CD4-positive, alpha-beta T cell treated with Interleukin-4 for 4 hours (primary cell): ENCODE data around the gene HDAC4.

Experiments used
- DNase-seq: peaks from one replicate; pipeline ENCODE4 v3.0.0-alpha.2; 2020

Gene HDAC4

DNA sequence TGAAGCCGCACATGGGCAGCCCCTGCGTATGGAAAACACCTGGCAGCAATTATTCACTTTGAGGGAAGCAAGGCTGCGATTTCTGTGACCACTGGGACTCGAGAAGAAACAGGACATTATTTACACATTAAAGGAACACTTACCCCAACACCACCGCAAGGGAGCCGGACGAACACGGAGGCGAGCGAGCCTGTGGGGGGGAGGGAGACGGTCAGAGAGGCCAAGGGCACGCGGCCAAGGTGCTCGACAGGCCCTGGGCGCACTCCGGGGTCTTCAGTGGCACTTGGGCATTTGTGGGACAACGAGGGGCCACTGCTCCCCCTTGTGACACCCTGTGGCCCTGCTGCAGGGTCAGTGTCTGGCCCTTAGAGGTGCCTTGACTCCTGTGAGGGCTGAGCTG lies 306.0 kb downstream of the HDAC4 start:
- no peak for DNase-seq

DNA sequence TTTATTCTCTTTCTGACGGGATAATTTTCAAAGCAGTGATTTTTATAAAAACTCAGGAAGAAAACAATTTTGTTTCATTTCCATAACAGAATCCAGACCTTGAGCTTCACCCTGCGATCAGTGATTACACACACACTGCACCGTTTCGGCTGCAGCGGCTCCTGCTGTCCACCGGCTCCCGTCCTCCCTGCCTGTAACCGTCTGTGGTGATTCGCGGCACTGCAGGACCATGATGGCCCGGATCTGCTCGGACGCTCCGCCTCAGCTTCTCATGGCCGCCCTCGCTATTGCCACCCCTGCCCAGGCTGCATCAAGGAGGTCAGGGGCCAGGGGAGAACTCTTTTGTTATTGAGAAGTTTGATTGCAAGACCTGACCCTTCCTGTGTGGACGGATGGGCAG lies 306.9 kb downstream of the HDAC4 start:
- DNase-seq, result no peak

DNA sequence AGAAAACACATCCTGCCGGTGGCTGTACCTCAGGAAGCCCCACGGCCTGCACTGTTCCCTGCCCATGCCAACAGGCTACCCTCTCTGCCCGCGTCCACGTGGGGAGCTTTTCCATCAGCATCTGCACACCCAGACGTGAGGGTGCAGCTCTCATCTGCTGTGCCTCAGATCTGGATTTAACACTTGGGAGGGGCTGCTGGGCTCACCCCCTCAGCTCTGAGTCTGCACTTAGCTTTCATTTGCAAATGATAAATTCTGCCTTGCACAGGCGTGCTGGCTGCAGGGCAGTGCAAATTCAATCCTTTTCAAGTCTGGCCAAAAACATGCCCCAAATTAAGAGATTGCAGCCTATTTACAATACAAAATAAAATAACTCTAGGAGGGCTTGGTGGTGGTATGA lies 307.3 kb downstream of the HDAC4 start:
- DNase-seq, result no peak

DNA sequence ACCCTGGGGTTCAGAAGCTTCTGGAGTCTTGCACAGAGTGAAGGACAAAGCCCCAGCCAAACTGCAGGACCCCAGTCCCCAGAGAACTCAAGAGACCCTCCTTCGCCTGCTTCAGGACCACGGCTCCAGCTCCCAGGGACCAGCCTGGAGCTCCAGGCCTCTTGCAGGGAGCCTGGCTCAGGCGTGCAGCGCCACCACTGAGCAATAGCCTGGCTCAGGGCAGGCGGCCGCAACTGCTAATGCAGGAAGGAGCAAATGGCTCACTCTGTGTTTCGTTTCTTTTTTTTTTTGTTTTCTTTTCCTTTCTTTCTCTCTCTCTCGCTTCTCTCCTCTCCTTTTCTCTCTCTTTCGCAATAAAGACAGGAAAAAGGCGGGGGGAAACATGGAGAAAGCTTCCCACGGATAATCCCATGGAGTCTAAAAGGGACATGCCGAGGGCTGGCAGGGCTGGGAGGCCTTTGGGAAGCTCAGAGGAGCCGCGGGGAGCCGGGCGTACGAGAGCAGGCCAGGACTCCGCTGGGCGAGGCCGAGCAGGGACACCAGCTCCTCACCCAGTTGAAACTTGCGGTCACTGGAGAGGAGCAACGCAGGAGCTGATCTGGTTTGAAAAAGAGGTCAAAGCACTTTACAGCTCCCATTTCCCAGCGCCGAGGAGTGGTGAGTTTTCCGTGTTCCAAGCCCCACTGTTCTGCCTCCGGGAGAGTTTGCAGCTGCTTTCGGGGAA lies 308.1 kb downstream of the HDAC4 start:
- DNase-seq, result no peak

GRCh38 chr2:239089884-239090283 lies 310.9 kb downstream of the HDAC4 start:
- no peak for DNase-seq

- DNase-seq, result no peak
Measured at GRCh38 chr2:239087046-239087710, 313.6 kb downstream of the HDAC4 start.

DNA sequence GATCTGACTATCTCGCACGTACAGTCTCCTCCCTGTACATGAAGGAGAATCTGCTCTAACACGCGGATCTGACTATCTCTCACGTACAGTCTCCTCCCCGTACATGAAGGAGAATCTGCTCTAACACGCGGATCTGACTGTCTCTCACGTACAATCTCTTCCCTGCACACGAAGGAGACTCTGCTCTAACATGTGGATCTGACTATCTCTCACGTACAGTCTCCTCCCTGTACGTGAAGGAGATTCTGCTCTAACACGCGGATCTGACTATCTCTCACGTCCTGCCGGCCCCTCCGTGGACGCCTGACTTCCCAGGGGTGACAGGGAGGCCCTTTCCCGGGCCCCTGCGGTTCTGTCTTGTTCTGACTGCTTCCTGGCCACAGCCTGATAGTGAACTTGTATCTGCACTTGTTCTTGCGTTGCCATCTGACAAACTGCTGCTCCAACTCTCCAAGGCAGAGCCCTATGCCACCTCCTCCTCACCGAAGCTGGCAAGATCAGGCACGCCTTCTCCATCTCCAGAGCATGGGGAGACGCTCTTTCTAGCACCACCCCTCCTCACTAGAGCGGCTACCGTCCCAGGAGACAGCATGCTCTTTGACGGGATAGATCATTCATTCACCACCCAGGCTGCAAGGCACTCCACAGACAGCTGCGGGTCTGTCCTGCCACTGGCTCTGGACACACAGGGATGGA lies 314.3 kb downstream of the HDAC4 start:
- no peak for DNase-seq

GRCh38 chr2:239085201-239085992 lies 315.4 kb downstream of the HDAC4 start:
- DNase-seq, result no peak

DNA sequence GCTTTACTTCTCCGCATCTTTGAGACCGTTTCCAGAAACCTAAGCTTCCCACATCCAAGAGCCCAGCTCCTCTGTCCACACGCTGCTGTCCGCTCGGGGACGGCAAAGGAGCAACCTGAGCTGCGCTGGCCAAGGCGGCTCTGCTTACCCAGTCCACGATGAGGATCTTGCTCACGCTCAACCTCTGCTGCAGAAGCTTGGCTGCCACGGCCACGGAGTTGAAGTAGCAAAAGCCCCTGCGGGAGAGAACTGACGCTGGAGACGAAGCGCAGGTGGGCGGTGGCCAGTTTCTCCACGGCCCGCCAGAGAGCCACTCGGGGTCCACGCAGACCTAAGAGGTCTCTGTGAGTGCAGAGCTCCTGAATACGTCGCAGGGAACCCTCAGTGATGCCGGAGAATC lies 316.8 kb downstream of the HDAC4 start:
- DNase-seq, result no peak

- DNase-seq, result no peak
Measured at GRCh38 chr2:239082425-239082824, 318.4 kb downstream of the HDAC4 start.

DNA sequence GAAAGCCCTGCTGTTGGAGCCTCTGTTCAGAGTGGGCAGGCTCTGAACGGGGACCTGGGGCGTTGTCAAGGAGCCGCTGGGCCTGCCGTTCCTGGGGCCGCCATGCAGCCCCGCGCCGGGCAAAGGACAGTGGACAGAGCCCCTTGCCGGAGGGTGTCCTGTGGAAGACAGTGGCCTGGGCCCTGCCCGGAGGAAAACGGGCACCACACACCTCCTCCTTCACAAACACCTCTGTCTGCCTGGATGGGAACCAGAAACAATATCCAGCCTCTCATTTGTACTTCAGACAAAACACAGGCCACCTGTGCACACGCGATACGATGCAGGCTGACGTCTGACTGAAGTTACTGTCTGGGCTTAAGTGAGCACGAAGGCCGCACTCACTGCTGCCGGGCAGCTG lies 319.2 kb downstream of the HDAC4 start:
- DNase-seq, result no peak

- DNase-seq, result no peak
Measured at GRCh38 chr2:239081046-239081445, 319.8 kb downstream of the HDAC4 start.

DNA sequence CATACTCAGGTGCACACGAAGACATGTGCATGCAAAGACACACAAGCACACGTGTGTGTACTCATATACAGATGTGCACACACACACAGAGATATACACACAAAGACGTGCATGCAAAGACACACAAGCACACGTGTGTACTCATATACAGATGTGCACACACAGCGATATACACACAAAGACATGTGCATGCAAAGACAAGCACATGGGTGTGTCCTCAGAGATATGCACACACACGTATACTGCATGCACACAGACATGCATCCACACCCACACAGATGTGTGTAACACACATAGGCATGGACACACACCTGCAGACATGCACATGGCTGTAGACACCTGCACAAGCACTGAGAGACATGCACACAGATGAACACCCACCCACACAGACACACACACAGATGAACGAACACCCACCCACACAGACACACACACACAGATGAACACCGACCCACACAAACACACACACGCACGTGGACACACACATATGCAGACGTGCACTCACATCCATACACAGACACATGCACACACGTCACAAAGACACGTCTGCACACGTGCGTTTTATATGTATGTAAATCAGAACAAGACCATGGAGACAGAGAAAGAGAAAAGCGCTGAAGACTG lies 321.0 kb downstream of the HDAC4 start:
- DNase-seq, result no peak

DNA sequence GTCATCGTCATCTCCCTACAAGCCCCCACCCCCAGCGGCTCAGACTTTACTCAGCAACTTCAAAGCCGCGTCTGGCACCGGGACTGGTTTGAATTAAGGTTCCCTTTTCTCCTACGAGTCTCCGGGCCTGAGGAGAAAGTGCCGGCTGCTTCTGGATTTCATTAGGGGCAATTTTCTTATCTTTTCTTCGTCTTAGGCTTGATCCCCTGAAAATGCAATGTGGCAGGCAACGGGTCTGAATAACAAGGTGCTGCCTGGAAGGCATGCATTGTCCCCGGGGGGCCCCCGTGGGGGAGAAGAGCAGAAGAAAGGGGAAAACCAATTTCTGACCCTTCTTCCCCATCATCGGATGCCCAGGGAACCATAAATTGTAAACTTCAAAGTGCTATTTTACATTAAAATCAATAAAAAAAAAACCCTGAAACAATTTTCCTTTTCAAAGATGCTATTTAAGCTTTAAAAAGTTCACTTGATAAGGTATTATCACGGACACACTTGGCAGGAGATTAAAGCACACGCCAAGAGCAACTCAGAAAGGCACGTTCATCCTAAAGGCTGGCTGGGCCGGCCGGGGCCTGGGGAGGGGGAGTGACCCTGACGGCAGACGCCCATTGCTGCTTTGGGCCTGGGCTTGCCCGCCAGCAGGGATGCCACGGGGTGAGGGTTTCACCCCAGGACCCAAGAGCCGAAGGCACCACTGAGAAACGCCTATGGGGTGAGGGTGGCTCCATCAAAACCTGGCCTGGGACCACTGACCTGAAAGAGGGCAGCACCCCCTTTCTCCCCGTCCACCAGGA lies 322.5 kb downstream of the HDAC4 start:
- DNase-seq, result no peak

DNA sequence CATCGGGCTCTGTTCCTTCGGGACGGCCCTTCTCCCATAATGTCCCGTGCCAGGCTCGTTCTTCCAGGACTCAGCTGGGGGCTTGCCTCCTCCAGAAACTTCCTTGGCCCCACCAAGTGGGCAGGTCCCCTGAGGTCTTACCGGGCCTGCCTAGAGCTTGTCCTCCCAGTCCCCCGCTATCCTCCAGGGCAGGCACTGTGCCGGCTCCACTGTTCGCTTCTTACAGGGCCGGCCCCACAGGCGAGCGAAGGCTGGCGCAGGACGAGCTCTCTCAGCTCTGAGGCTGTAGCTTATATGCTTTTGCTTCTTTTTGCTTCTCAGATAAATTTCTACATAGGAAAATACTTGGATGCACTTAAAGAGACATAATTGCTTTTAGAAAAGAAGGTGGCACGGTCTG lies 323.6 kb downstream of the HDAC4 start:
- no peak for DNase-seq

DNA sequence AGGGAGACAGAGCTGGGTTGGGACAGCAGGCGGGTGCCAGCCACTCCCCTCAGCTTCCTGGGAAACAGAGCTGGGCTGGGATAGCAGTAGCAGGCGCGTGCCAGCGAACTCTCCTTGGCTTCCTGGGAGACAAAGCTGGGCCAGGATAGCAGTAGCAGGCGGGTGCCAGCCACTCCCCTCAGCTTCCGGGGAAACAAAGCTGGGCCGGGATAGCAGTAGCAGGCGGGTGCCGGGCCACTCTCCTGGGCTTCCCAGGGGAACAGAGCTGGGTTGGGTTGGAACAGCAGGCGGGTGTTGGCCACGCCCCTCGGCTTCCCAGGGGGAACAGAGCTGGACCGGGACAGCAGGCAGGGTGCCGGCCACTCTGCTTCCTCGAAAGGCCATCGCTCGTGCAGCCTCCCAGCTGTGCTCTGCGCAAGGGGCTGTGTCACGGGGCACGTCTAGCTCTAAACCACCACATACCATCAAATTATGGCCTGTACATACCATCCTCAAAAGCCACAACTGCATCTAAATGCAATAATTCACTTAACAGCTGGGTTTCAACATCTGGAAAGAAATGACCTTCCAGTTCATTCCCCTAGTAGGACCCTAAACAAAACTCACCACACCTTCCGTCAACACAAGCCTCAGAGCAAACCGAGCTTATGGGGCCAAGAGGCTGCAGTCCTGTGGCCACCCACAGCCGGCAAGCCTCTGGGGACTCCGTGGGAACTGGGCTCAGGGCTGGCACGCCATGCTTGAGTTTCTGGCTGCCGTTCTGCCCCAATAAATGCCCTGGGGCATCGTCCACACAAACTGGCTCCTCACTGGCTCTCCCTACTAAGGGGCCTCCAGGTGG lies 324.7 kb downstream of the HDAC4 start:
- DNase-seq, result no peak

DNA sequence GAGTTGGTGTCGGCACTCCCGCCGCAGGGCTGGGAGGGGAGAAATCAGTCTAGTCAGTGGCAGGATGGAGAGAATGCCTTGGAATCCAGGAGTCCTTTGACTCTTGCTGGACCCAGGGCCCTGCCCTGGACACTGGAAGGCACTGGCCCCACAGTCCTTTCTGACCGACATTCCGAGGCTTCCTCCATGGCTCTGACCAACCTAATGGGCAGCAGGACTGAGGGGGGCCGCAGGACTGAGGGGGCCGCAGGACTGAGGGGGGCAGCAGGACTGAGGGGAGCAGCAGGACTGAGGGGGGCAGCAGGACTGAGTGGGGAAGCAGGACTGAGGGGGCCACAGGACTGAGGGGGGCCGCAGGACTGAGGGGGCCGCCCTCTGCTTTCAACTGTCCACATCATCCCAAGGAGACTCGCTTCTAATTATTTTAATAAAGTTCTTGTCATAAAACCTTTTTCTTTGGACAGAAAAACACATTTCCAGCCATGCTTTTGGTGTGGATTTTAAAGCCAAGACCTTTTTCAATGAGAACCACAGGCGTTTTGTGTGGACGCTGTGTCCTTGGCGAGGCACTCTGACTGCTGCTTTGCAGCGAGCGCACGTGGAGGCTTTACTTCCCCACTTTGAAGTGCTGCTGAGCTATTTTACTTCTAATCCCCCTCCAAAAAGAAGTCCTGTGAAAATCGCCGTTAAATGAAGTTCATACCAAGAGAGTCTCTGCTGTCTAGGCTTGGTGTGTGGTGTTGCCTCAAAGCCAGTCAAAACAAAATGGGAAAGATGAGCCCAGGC lies 326.9 kb downstream of the HDAC4 start:
- no peak for DNase-seq

- no peak for DNase-seq
Measured at GRCh38 chr2:239073270-239073669, 327.6 kb downstream of the HDAC4 start.

GRCh38 chr2:239072786-239073185 lies 328.0 kb downstream of the HDAC4 start:
- DNase-seq, result no peak

- DNase-seq, result no peak
Measured at GRCh38 chr2:239070466-239070865, 330.4 kb downstream of the HDAC4 start.
